OCI-LY7 (cell line): ENCODE measurements around the gene MIF4GD. TPM values are rescaled to one million over a fixed set of nuclear protein-coding genes. Genes with fewer than 3 reads are reported as not detected.

ENCODE experiments used
- BruUV-seq: library from RNA; stranded (reverse); fragments of 400-500 nt; replicated peaks from 2 replicates; lab custom pipeline; 2021; lab: Mats Ljungman, UMichigan
- CTCF ChIA-PET: fragments of 300-600 bp; sonication (Branson Sonifier 250); formaldehyde crosslinking; loops from one replicate; lab custom pipeline; 2022; ENCODE audit warnings: antibody characterized with exemption; ENCODE audit not compliant: unreplicated experiment; lab: Charles Lee
- POLR2A ChIA-PET: fragments of 300-600 bp; sonication (Branson Sonifier 250); formaldehyde crosslinking; loops from one replicate; lab custom pipeline; 2022; ENCODE audit warnings: antibody characterized with exemption; lab: Charles Lee
- DNase-seq: peaks from one replicate; pipeline ENCODE4 v3.0.0-alpha.2; 2015; ENCODE audit warnings: low spot score
- H2AFZ ChIP-seq: fragments of 200-600 bp; sonication (generic), shearing (Covaris generic); 2 replicates; pipeline ENCODE4 v1.6.1; 2014; ENCODE audit warnings: mild to moderate bottlenecking, antibody characterized with exemption, low read length, moderate library complexity
- H3K27ac ChIP-seq: fragments of 200-600 bp; sonication (generic); 2 replicates; pipeline ENCODE4 v1.5.1; 2014; ENCODE audit warnings: mixed run types, low read depth, mild to moderate bottlenecking, moderate library complexity, low read length, inconsistent platforms; ENCODE audit not compliant: poor library complexity, severe bottlenecking
- H3K36me3 ChIP-seq: fragments of 200-600 bp; sonication (generic); 2 replicates; pipeline ENCODE4 v1.6.1; 2014; ENCODE audit warnings: mild to moderate bottlenecking, antibody characterized with exemption, low read length, moderate library complexity, mixed read lengths; ENCODE audit not compliant: insufficient read depth
- H3K4me1 ChIP-seq: fragments of 200-600 bp; sonication (generic); 2 replicates; pipeline ENCODE4 v1.5.1; 2014; ENCODE audit warnings: mild to moderate bottlenecking, low read length; ENCODE audit not compliant: insufficient read depth, poor library complexity, severe bottlenecking
- H3K4me2 ChIP-seq: fragments of 200-600 bp; sonication (generic); 2 replicates; pipeline ENCODE4 v1.6.1; 2014; ENCODE audit warnings: mild to moderate bottlenecking, low read length
- H3K4me3 ChIP-seq: fragments of 200-600 bp; sonication (generic); 2 replicates; pipeline ENCODE4 v1.5.1; 2014; ENCODE audit warnings: mild to moderate bottlenecking, low read depth, low read length; ENCODE audit not compliant: poor library complexity, severe bottlenecking
- H3K79me2 ChIP-seq: fragments of 200-600 bp; sonication (generic); 2 replicates; pipeline ENCODE4 v1.6.1; 2016; ENCODE audit warnings: low read depth, mild to moderate bottlenecking, low read length, moderate library complexity, mixed read lengths; ENCODE audit not compliant: insufficient read depth
- H3K9me2 ChIP-seq: fragments of 200-600 bp; sonication (generic); 2 replicates; pipeline ENCODE4 v1.6.1; 2016; ENCODE audit warnings: mild to moderate bottlenecking, low read length, mixed read lengths; ENCODE audit not compliant: insufficient read depth
- H3K9me3 ChIP-seq: fragments of 200-600 bp; sonication (generic); 2 replicates; pipeline ENCODE4 v1.6.1; 2014; ENCODE audit warnings: mild to moderate bottlenecking, mixed run types, low read length, mixed read lengths
- H4K20me1 ChIP-seq: fragments of 200-600 bp; sonication (generic); 2 replicates; pipeline ENCODE4 v1.6.1; 2014; ENCODE audit warnings: mild to moderate bottlenecking, antibody characterized with exemption, low read length, moderate library complexity, mixed read lengths; ENCODE audit not compliant: insufficient read depth
- EZH2phosphoT487 ChIP-seq: fragments of 200-600 bp; sonication (generic); IDR thresholded peaks from 2 replicates; pipeline ENCODE4 v1.6.1; 2018; ENCODE audit warnings: low read depth, borderline replicate concordance, mild to moderate bottlenecking, mixed run types, antibody characterized with exemption, low read length, moderate library complexity, mixed read lengths
- intact Hi-C: fragments of 100-400 bp; cut with micrococcal nuclease; formaldehyde crosslinking; loops from one replicate; pipeline ENCODE4 v1.10.0; 2022; ENCODE audit not compliant: unreplicated experiment
- total RNA-seq, 2 experiments: library from RNA; depleted of rRNA in 1 of 2; stranded (reverse); fragments of >200 nt in 1 of 2; shearing (Covaris generic) in 1 of 2; gene quantifications; 2 replicates each; pipeline ENCODE4 v1.2.3, GENCODE V29; 2014 to 2022
- TF ChIP-seq, protein P1 (sequence below): fragments of 200-600 bp; sonication (generic); conservative IDR thresholded peaks from 2 replicates; pipeline ENCODE4 v1.5.1; 2014; ENCODE audit warnings: mild to moderate bottlenecking, antibody characterized with exemption, low read length, moderate library complexity, mixed read lengths

Gene MIF4GD
- total RNA-seq, 2 experiments from 2014 or later: 70.9 to 132 TPM

DNA sequence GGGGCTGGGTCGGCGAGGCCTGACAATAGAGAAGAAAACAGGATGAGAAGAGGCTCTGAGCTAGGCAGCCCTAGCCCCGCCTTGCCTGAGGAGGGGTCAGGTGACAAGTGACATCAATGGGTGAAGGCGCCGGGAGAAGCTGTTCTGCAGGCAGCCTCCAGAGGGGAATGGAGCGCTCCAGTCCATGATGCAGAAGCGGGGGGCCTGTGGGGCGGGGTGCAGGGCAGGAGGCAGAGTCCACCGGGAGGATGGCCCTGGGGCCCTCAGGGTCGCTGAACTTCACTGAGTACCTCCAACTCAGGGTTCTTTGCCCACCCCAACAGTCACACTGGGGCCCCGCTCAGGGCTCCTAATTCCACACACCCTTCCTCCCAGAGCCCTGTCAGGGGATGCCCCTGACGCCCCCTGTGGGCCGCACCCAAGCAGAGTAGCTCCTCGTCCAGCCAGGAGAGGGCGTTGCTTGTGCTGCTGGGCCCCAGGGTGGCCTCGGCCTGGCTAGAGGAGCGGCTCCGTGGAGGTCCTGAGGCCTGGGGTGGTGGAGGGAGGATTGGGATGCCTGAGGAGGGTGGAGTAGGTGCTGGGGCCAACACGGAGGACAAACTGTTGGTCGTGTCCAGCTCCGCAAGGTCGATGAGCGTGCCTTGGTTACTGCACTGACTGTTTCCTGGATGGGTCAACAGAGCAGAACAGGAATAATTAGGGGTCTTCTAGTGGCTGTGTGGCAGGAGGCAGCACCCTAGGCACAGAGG lies 30.5 kb downstream of the MIF4GD start:
- Histone ChIP-seq H3K27ac (no peak overlapping the region), H3K36me3 (peaks cover 96% of the 10 kb centered on the region), H3K79me2 (no peaks in the 10 kb centered on the region), H3K4me3 (no peak overlapping the region), H2AFZ (no peak overlapping the region), H4K20me1 (no peaks in the 10 kb centered on the region), H3K9me2 (no peaks in the 10 kb centered on the region), H3K4me2 (no peak overlapping the region), H3K9me3 (no peaks in the 10 kb centered on the region), H3K4me1 (peaks cover 46% of the 10 kb centered on the region)
- TF ChIP-seq EZH2phosphoT487: no peak
- TF ChIP-seq, protein P1, sequence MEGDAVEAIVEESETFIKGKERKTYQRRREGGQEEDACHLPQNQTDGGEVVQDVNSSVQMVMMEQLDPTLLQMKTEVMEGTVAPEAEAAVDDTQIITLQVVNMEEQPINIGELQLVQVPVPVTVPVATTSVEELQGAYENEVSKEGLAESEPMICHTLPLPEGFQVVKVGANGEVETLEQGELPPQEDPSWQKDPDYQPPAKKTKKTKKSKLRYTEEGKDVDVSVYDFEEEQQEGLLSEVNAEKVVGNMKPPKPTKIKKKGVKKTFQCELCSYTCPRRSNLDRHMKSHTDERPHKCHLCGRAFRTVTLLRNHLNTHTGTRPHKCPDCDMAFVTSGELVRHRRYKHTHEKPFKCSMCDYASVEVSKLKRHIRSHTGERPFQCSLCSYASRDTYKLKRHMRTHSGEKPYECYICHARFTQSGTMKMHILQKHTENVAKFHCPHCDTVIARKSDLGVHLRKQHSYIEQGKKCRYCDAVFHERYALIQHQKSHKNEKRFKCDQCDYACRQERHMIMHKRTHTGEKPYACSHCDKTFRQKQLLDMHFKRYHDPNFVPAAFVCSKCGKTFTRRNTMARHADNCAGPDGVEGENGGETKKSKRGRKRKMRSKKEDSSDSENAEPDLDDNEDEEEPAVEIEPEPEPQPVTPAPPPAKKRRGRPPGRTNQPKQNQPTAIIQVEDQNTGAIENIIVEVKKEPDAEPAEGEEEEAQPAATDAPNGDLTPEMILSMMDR: peak; percentile 100
- ChIA-PET POLR2A (interaction anchor here (0.6 to 1.2 kb wide), 3 partner anchors 12 to 172 kb away, joined by 3 to 11 read pairs (median 3); no protein-coding TSS in a partner anchor), CTCF (interaction anchor here (0.6 to 1.7 kb wide), 9 partner anchors 9 to 279 kb away, joined by 3 to 8 read pairs (median 4); partner anchors contain the start of genes MIF4GD and SLC25A19)
- DNase-seq: peak; percentile 72
- no TSS peak for BruUV-seq
- intact Hi-C loops: loop anchor here (1.0 to 5.0 kb wide), 3 partner anchors 31 to 172 kb away; partner anchors contain the start of genes MIF4GD and NUP85

DNA sequence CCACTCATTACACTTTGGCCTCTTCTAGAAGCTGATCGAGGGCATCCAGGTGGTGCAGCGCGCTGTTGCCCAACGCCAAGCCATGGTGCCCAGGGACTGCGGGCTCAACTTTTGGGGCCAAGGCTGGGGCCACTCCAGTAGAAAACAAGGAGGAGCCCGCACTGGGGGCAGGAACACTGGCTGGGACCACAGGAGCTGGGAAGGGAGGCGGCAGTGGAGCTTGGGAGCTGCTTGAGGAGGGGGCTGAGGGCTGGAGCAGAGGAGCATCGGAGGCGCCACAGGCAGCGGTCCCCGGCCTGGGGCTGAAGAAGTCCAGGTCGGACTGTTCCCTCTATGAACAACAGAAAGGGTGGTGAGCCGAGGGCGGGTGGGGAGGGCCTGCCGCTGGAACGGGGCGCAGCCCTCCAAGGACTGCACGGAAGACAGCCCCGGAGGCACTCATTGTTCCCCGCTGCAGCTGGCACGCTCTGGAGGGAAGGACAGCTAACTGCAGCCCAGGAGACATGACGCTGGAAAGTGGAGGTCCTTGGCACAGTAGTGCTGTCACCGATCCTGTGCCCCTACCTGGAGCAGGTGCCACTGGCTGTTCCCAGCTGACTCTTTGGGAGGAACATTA lies 31.1 kb downstream of the MIF4GD start:
- Histone ChIP-seq H3K4me1 (peaks cover 39% of the 10 kb centered on the region), H4K20me1 (no peaks in the 10 kb centered on the region), H3K9me3 (no peaks in the 10 kb centered on the region), H3K27ac (no peak overlapping the region), H3K4me2 (no peak overlapping the region), H3K36me3 (peaks cover 96% of the 10 kb centered on the region), H3K79me2 (no peaks in the 10 kb centered on the region), H3K9me2 (no peaks in the 10 kb centered on the region), H3K4me3 (no peak overlapping the region), H2AFZ (no peak overlapping the region)
- CTCF ChIA-PET: interaction anchor here (0.6 to 1.7 kb wide), 13 partner anchors 9 to 279 kb away, joined by 3 to 8 read pairs (median 4); partner anchors contain the start of genes MIF4GD and SLC25A19
- DNase-seq: no peak
- TF ChIP-seq EZH2phosphoT487: no peak
- TF ChIP-seq, protein P1: no peak
- no TSS peak for BruUV-seq
- POLR2A ChIA-PET: interaction anchor here (0.6 to 1.2 kb wide), 4 partner anchors 11 to 172 kb away, joined by 3 to 11 read pairs (median 3); no protein-coding TSS in a partner anchor
- intact Hi-C loops: loop anchor here (1.0 to 5.0 kb wide), 3 partner anchors 31 to 172 kb away; partner anchors contain the start of genes MIF4GD and NUP85
